NCI-H1694 treated with DMSO at 0.1 percent for 48 hours (cell line): Measurements from ENCODE around the gene DOHH.

Experiments
- DNase-seq: peaks from one replicate; lab custom pipeline; 2025; lab: John Stamatoyannopoulos, UW

The DOHH gene

DNA sequence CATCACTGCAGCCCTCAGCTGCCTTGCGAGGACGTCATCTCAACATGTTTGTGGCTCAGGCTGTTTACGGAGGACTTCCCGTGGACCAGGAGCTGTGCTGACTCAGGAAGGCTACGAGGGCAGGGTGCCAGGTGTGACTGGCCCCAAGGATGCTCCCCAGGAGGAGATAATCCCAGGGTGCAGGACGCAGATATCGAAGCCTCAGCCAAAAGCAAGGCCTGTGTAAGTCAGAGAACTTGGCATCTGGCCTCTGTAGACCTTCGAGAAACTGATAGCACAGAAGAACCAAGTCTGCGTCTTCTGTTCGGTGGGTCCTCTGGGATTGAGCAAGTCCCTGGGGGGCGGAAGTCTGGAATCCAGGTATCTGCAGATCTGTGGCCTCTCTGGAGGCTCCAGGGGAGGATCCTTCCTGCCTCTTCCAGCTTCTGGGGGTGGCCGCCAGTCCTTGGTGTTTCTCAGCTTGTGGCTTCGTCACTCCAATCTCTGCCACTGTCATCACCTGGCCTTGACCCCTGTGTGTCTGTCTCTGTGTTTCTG lies 2.6 kb upstream of the DOHH start:
- no peak for DNase-seq

DNA sequence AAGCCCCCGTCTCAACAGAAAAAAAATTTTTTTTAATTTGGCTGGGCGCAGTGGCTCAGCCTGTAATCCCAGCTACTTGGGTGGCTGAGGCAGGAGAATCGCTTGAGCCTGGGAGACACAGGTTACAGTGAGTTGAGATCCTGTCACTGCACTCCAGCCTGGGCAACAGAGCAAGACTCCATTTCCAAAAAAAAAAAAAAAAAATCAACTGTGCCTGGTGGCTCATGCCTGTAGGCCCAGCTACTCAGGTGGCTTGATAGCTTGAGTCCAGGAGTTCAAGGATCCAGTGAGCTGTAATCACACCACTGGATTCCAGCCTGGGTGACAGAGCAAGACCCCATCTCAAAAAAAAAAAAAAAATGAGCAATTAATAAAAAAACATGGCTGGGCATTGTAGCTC lies 1.3 kb upstream of the DOHH start:
- no peak for DNase-seq

DNA sequence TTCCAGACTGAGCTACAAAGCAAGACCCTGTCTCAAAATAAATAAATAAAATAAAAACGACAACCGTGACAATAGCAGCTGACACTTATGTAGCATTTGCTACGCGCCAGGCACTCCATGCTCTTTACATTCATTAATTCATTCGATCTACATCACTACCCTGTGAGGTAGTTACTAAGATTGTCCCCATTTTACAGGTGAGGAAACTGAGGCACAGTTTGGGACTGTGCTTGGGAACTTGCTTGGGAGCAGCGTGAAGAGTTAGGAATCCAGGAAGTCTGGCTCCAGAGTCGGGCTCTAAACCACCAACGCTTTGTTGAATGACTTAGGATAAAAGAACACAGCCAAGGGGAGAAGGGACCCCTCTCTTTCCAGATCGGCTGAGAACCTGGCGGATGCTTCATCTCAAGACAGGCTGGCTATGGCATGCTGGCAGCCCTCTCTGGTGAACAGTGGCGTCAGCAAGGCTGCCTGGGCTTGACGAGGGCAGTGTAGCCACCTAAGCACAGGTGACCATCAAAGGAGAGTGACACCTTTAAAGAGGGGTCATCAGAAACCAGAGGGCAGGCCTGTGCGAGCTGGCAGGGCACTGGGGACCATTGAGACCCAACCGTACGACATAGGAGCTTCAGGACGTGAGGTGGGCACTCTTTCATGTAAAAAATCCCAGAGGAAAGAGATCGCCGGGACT lies 591 bp downstream of the DOHH start:
- no peak for DNase-seq

DNA sequence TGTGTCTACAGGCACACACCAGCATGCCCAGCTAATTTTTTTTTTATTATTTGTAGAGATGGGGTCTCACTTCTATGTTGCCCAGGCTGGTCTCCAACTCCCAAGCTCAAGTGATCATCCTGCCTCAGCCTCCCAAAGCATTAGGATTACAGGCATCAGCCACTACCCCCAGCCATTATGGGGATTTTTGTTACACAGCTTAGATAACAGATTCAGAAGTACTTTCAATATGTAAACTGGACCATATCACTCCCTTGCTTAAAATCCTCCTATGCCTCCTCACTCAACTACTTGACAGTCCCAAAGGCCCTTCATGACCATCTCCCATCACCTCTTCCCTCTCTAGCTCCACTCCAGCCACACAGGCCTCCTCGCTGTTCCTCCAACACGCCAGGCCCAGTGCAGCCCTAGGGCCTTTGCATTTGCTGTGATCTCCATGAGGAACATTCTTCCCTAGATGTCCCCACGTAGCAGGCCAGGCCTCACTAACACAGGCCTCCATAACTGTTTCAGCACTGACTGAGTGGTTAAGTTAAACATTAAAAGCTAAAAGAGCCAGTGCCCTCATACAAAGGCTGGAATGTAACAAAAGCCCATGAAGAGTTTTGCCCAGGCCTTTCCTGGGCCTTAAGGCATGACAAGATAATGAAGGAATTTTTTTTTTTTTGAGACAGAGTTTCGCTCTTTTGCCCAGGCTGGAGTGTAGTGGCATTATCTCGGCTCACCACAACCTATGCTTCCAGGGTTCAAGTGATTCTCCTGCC lies 2.5 kb downstream of the DOHH start:
- DNase-seq, result no peak

DNA sequence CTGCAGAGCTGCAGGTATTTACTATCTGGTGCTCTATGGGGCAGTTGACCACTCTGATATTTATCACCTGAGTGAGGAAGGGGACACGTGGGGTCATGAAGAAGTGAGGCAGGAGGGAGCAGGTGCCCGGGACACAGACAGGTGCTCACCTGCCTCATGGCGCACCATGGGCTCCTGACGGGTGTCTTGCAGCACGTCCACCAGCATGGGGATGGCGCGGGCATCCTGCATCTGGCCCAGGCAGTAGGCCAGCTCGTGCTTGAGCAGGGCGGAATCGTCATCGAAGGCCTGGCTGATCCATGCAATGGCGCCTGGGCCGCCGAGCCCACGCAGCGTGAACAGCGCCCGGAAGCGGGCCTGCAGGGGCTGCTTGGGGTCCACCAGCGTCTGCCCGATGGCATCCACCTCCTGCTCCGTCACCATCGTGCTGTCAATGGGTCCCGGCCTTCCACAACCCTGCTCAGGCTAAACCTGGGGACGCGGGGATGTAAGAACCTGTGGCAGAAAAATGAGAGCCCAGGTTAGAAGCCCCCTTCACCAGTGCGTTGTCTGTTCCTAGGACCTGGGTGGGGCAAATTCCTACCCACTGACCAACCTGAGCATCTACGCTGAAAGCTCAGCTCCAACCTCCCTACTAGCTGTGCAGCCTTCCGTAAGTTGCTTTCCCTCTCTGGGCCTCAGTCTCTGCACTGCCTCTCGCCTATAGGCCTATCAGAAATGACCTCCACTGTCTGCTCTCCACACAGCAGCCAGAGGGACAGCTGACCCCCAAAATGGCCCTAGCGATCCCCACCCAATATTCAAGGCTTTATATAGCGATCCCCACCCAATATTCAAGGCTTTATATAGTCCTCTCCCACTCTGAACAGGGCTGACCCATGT lies 3.8 kb downstream of the DOHH start:
- no peak for DNase-seq

DNA sequence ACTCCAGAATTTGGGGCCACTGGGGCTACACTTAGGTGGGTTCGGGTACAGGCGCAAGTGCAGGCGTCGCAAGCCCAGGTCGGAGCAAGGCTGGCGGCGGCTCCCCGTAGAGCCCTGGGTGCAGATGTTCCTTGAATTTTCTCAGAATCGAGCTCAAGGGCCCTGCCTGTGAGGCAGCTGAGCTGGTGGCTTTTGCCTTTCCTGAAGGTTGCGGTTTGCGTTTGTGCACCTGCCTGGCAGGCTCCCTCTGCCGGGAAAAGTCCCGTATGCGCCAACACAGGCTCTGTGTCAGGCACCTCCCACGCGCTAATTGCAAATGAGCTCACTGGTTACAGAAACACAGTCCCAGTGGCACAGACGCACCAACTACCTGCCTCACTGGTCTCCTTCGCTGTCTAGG lies 5.9 kb downstream of the DOHH start:
- DNase-seq, result no peak

DNA sequence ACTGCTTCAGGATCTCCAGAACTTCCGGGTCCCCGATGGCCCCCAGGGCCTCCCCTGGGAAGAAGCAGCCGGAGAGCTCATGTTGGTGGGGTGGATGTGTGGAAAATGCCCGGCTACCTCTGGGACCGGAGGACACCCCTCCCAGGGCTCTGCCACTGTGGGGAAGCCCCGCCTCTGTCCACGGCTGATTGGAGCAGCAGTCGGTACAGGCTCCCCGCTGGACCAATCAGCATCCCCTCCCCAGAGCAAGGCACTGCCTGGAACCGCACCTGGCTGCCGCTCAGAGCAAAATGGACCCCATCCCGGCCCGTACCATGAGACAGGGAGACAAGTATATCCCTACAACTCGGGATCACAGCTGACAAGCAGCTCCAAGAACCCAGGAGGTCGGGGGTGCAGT lies 6.4 kb downstream of the DOHH start:
- DNase-seq, result no peak

DNA sequence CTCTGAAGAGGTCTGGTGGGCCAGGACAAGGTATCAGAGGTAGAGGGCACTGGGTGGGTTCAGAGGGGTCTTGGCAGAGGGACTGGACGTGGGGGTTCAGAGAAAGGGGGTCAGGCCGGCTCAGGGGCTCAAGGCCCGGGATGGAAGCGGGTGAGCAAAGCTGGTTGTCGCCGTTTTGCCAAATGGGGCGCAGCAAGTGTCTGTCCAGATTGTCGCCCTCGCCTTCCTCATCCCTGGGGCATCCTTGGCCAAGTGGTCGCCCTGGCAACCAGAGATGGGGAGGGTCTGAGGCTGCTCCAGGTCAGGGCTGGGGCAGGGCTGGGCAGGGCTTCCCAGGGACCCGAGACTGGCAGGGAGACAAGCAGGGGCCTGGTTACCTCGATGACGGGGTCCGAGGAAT lies 6.8 kb downstream of the DOHH start:
- no peak for DNase-seq

DNA sequence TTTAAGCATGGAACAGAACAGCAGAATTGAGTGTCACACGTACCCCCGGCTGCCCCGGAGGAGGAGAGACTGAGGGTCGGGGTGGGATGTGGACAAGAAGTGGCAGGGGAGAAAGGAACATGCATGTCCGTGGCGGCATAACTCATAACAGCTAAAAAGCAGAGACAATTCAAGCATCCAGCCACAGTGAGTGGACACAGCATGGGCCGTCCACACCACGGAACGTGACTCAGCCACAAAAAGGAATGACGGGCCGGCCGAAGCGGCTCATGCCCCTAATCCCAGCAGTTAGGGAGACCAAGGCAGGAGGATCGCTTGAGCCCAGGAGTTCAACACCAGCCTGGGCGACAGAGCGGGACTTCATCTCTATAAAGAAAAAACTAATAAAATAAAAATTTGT lies 7.6 kb downstream of the DOHH start:
- DNase-seq, result no peak

DNA sequence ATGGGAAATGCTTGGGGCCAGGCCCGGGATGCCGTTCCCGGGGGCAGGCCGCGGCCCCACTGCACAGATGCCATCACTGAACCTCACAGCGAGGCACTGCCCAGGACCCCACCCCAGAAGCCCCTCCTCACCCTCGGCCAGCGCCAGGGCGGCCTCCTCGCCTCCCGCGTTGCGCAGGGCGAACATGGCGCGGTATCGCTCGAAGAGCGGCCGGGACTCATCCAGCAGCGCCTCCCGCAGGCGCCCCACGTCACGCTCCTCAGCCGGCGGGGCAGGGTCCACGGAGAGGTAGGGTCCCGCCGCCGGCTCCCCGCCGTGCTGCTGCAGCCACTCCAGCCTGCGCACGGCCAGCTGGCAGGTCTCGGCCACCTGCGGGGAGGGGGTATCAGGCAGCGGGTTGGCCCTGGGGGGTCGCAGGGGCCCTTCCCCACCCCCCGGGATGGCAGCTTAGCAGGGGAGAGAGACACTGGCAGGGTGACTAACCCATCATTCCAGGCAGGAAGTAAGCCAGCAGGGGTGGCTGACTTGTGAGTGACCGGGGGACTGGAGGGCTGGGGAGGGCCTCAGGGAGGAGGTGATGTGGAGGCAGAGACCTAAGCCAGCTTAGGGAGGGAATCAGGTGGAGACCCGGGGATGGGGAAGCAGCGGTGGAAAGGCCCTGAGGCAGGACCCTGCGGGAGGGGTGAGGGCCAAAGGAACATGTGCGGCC lies 8.2 kb downstream of the DOHH start:
- no peak for DNase-seq

DNA sequence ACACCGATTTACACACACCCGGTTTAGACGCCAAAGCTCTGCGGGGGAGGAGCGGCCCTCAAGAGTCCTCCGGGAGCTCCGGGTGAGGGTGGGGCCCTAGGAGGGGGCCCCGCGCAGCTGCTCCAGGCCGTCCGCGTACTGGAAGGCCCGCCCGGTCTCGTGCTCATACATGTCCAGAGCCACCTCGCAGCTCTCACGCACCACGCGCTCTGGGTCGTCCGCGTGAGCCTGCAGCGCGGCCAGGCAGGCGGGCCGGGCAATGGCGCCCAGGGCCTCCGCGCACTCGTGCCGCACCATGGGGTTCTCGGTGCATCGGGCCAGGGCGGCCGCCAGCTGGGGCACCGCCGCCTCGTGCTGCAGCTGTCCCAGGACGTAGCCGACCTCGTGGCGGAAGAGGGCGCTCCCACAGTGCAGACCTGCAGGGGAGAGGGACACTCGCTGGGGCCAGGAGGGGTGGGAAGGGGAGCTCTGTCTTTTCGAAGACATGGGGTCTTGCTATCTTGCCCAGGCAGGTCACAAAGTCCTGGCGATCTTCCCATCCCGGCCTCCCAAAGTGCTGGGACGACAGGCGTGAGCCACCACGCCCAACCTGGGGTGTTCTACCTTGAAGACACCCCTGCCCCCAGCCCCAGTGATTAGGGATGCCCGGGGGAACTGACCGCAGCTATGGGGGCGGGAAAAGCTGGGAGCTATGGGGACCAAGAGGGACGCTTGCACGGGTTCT lies 8.9 kb downstream of the DOHH start:
- DNase-seq, result no peak

DNA sequence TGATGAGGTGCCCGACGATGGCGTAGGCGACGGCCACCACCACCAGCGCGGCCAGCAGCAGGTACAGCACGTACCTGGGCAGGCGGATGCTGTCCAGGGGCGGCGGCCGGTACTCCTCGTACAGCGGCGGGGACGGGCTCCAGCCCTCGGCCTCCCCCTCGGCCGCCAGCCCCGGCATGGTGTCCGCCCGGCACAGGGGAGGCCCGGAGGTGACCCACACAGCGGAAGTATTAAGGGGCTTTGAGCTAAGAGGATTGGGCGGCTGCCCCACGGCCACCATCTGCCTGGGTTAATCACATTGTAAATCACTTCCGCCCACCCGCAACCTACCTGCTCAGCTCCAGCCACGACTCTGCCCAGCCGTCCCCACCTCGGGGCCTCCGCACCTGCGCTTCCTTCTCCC lies 17.2 kb downstream of the DOHH start, which contains the start of gene SMIM44:
SMIM44 (minus strand) TSS at position 216 of the 403 bp plus-strand sequence; CDS start at position 178, 38 bp downstream.
- DNase-seq, result no peak

DNA sequence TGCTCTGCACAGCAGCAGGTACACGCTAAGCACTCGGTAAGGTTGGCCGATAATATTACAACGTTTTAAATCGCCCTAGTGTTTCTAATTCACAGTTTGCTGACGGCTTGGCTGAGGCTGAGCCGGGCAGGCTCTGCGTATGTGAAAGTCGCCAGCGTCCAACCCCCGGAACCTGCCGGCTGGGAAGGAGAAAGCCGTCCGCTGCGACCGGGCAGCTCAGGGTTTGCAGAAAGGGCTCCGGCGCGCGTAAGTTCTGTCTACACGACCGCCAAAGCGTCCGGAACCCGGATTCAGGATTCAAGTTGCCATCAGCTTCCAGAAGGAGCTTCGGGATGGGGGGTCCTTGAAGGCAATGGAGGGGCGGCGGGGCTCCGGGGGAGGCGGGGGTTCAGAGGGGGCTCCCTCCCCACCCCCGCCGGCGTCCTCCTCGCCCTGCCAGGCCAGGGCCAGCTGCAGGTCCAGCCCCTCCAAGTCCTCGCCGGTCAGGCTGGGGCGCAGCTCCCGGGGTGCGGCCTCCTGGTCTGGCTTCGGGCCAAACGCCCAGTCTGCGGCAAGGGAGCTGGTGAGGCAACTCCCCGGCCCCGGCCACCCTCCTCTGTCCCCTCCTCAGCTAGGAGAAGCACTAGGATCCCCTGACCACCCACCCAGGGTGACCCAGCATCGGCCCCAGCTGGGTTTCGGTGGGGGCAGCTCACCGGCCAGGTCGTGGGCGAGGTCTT lies 17.8 kb downstream of the DOHH start:
- DNase-seq, result no peak

DNA sequence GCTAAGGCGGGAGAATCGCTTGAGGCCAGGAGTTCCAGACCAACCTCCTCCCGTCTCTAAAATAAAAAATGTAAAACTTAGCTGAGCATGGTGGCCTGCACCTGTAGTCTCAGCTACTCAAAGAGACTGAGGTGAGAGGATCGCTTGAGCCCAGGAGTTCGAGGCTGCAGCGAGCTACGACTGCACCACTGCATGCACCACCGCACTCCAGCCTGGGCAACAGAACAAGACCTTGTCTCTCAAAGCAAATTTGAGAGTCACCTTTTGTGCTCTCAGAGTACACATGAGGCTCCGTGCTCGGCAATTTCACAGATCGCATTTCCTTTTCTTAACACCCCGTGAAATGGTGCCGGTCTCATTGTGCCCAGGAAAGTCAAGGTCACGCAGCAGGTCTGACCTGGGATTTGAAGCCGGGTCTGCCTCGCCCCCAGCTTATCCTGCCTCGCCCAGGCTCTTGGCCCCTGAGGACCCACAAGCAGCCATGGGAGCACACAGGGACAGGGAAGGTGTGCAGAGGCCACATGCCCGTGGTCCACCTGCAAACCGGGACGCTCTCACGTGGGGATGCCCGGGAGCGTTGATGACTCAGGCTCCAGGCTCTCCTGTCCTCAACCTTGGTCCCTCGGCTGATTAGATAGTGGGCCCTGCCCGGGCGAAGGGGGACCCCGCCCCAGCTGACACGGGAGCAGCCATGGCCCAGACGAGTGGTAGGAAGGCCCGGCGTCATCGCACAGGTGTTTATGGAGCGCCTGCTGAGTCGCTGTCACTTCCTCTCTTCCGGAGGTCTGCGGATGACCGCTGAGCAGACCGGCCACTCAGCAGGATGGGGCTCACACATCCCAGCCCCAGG lies 19.0 kb downstream of the DOHH start:
- no peak for DNase-seq

DNA sequence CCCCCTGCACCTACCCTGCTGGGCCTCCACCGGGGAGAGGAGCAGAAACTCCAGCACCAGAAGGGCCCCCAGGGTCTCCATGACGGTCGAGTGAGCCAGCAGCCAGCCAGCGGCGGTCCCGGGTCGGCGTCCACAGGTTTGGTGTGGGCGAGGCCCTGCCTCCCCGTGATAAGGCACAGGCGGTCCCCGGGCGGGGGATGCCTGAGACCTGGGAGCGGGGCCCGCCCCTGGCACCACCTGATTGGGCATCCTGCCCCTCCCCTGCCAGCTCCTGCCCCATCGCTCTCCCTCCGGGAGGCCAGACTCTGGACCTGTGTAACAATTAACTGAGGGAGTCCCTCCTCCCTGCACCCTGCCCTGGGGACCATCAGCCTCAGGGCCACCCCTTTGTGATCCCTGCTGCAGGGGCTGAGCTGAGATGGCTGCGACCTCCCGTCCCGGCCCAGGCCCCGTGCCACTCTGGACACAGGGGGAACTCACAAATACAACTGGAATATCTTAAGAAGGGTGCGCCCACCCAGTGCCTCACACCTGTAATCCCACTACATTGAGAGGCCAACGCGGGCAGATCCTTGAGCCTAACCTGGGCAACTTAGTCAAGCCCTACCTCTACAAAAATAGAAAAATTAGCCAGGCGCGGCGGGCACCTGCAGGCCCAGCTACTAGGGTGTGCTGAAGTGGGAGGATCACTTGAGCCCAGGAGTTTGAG lies 19.9 kb downstream of the DOHH start, which contains the start of gene SMIM24:
SMIM24 (minus strand) TSS at position 143 of the 709 bp plus-strand sequence; CDS start at position 81, 62 bp downstream.
- no peak for DNase-seq

DNA sequence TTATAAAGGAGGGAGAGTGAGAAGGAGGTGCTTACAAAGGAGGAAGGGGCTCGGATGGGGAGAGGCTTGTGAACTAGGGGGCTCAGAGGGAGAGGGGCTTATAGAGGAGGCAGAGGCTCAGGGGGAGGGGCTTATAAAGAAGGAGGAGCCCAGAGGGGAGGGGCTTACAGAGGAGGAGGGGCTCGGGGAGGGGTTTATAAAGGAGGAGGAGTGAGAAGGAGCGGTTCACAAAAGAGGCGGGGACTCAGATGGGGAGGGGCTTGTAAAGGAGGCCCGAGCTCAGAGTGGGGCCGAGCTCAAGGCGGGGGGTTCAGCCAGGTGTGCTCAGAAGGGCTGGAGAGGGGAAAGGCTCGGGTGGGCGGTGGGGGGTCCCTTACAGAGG lies 20.6 kb downstream of the DOHH start:
- no peak for DNase-seq

DNA sequence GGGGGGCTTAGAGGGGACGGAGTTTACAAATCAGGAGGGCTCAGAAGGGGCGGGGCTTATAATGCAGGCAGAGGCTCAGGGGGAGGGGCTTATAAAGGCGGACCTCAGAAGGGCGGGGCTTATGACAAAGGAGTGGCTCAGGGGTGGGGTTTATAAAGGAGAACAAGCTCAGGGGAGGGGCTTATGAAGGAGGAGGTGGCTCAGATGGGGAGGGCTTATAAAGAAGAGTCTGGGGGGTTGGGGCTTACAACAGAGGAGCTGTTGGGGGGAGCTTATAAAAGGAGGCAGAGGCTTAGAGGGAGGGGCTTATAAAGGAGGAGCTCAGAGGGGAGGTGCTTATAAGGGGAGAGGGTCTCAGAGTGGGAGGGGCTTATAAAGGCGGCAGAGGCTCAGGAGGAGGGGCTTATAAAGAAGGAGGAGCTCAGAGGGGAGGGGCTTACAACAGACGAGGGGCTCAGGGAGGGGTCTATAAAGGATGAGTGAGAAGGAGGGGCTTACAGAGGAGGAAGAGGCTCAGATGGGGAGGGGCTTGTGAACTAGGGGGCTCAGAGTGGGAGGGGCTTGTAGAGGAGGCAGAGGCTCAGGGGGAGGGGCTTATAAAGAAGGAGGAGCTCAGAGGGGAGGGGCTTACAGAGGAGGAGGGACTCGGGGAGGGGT lies 21.2 kb downstream of the DOHH start:
- DNase-seq, result no peak
